ENCODE results near the gene ZNF580.

Gene ZNF580

GRCh38 chr19:55663846-55664536 is 23.2 kb downstream of the ZNF580 start:
- DNase-seq (ENCODE audit: low read depth), result no peak

GRCh38 chr19:55666343-55667005 is 25.7 kb downstream of the ZNF580 start:
- DNase-seq (ENCODE audit: low read depth), result no peak

DNA sequence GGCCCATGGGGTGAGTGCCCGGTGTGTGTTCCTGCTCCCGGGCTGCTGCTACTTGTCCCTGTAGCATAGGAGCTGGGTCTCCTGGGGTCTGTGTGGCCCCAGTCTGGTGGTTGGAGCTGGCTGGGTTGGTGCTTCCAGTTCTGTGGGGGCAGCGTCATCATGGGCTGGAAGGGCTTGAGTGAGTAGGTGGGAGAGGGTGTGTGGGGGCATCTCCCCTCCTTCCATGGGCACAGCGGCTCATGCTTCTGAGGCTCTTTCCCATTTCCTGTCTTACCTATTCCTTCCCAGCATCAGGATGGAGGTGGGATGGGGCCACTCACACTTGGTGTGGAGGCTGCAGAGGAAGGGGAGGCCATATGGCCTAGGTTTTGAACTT is 26.2 kb downstream of the ZNF580 start:
- no peak for DNase-seq (ENCODE audit: low read depth)

GRCh38 chr19:55667511-55667910 is 26.7 kb downstream of the ZNF580 start:
- no peak for DNase-seq (ENCODE audit: low read depth)

DNA sequence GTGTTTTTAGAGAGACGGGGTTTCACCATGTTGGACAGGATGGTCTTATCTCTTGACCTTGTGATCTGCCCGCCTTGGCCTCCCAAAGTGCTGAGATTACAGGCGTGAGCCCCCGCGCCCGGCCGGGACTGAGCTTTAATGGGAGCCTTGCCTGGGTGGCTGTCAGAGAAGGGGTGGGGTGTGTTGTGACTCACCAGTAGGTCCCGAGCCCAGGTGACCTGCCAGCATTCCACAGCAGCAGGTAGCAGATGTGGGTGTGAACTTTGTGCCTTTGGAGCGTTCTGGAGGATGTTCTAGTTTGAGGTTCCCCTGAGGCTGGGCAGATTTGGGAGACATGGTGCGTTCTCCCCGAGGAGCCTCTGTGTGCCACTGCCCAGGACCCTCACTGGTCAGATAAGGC is 27.2 kb downstream of the ZNF580 start:
- DNase-seq (ENCODE audit: low read depth), result no peak

DNA sequence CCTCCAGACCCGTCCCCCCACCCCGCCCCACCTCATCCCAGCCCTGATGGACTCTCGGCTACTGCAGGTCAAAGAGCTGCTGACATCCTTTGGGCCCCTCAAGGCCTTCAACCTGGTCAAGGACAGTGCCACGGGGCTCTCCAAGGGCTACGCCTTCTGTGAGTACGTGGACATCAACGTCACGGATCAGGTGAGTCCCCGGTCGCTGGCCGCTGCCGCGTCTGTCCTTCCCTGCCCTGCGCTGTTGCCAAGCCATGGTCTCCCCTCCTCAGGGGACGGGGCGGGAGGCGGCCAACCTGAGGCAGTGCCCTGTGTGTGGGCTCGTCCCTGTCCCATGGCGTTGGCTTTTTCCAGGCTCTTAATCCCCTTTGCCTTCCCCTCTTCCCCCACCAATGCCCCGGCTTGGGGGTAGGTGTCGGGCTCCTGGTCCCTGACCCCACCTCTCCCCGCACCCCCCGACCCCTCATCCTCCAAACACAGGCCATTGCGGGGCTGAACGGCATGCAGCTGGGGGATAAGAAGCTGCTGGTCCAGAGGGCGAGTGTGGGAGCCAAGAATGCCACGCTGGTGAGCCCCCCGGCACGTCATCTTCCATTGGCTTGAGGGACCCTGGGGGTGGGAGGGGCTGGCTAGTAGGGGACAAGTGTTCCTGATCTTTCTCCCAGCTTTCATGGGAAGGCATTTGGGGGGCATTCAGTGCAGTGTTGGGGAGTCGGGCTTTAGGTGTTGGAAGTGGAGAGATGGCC is 28.0 kb downstream of the ZNF580 start:
- no peak for DNase-seq (ENCODE audit: low read depth)

GRCh38 chr19:55669418-55670279 is 28.8 kb downstream of the ZNF580 start:
- DNase-seq (ENCODE audit: low read depth), result no peak

- no peak for DNase-seq (ENCODE audit: low read depth)
Measured at GRCh38 chr19:55670280-55671053, 29.7 kb downstream of the ZNF580 start.

DNA sequence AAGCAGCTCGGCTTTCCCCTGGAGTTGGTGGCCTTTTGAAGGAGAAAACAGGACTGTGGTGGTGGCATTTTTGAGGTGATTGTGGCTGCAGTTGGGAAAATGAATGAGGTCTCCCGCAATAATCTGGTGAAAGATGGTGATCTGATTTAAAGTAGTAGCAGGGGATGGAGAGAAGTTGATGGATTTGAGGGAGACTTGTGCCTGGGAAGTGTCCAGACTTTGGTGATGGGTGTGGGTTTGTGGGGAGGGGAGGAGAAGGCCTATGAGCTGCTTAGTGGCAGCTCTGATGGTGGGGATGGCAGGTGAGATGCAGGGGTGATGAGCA is 30.2 kb downstream of the ZNF580 start:
- DNase-seq (ENCODE audit: low read depth), result no peak

DNA sequence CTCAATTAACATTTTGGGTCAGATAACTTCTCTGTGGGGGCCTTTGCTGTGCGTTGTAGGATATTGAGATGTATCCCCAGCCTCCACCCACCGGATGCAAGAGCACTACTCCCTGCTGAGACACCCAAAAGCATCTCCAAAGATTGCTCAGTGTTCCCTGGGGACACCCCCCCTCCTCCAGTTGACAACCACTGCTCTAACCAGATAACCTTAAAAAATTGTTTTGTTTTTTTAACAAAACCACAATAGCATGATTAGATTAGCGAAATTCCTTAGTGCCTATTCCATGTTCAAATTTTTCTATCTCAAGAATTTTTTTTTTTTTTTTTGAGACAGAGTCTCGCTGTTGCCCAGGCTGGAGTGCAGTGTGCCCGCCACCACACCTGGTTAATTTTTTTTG is 31.6 kb downstream of the ZNF580 start:
- DNase-seq (ENCODE audit: low read depth), result no peak

DNA sequence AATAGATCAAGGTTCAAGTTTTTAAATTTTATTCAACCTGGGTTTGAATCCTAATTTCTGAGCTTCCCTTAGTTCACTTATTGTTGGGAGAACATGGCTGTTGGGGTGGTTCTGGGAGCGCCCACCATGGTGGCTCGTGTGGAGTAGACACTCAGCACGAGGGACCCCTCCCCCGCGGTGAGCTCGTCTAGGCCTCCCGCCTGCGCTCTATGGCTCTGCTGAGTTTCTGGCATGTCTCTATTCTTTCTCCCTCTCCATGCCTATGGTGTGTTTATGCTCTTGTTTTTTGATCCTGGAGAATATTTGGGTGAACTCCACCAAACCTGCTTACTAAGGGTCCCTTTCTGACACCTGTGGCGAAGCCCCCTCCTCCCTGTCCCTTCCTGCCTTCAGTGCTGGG is 32.7 kb downstream of the ZNF580 start:
- DNase-seq (ENCODE audit: low read depth), result no peak

DNA sequence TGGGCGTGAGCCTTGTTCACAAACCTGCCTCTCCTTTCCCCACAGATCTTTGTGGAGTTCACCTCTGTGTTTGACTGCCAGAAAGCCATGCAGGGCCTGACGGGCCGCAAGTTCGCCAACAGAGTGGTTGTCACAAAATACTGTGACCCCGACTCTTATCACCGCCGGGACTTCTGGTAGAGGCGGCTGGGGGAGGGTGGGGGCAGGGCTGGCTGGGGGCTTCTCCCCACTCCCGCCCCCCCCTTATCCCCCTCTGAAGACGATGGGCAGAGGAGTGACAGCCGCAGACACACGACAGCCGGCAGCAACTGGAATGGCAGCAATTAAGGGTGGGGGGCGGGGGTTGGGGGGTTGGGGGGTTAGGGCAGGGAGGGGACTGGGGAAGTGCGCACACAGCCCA is 33.1 kb downstream of the ZNF580 start:
- no peak for DNase-seq (ENCODE audit: low read depth)

GRCh38 chr19:55674459-55674840 is 33.6 kb downstream of the ZNF580 start:
- DNase-seq (ENCODE audit: low read depth), result no peak

DNA sequence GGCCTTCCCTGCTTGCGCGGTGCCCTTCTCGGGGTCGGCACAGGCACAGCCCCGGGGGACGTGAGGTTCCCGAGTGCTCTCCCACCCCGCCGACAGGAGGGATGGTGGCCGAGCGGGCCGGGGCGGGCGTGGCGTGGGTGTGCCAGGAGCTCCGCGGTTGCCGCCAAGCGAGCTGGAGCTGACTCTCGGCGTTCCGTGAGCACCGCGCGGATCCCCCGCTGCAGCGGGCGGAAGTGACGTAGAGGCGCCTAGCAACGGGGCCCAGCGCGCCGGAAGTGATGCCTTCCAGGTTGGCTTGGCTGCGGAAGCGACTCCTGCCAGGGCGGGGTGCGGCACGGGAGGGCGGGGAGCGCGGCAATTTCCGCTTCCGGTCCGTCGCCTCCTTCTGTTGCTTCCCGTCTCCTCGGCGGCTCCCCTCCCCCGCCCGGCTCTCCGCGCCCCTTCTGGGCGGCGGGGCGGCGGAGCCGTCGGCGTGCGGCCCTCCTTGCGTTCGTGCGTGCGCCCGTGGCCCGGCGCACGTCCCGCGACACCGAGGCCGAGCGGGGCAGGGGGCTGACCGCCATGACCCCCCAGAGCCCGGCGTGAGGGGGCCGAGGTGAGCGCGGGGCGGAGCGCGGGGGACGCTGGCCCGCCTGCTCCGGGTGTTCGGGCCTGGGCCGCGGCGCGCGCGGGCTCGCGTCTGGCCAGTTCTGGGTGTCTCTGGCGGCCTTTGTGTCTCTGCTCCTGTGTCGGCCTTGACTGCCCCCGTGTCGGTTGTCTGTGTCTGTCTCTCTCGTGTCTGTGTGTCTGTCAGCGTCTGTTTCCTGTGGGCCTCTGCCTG is 34.2 kb downstream of the ZNF580 start, which contains the start of gene EPN1:
EPN1 (plus strand) TSS at position 386 of the 820 bp plus-strand sequence. CDS start 3,402 bp downstream, outside the sequence.
- DNase-seq (ENCODE audit: low read depth), result peak; percentile 98

- no peak for DNase-seq (ENCODE audit: low read depth)
Measured at GRCh38 chr19:55675661-55676354, 35.0 kb downstream of the ZNF580 start.

GRCh38 chr19:55676383-55676782 is 35.6 kb downstream of the ZNF580 start:
- DNase-seq (ENCODE audit: low read depth), result no peak

DNA sequence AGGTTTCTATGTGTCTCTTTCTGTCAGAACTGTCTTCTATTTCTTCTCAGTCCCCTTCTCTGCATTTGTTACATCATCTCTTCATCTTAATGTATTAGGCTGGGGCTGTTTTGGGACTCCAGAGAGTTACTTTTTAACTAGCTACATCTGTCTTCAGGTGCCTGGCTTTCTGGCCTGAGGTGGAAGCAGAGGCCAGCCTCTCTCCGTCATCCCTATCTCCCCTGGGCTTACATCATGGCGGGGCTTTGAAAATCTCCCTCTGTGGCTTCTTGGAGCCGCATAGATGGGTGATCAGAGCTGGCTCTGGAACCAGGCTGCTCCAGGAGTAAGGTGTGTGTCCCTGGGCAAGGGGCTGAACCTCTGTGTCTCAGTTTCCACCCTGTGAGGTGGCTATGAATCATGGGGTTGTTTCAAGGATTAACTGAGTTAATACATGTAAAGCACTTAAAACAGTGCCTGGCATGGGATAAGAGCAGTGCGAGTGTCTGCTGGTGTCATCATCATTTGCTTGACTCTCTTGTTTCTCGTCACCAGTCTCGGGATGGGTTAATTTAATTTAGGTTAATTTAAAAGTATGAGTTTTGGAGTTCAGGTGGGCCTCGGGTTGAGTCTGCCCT is 36.2 kb downstream of the ZNF580 start:
- no peak for DNase-seq (ENCODE audit: low read depth)

DNA sequence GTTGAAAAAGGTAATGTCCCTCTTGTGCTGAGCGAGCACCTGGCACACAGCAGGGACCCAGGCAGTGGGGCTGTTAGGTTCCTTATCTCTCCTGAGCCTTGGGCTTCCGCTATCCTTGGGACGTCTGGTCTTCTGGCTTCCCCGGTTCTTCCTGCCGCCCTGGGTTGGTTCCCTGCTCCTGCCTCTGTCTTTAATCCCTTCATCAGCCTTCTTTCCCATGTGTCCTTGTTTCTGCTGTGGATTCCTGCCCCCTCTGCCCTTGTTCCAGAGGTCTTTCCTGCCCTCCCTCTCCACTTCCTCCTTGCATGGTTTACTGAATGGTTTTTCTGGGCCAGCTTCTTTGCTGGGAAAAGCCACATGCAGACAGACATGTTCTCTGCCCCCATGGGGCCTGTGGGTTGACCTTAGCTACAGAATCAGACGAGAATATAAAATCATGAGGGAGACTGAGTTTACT is 36.8 kb downstream of the ZNF580 start:
- no peak for DNase-seq (ENCODE audit: low read depth)

DNA sequence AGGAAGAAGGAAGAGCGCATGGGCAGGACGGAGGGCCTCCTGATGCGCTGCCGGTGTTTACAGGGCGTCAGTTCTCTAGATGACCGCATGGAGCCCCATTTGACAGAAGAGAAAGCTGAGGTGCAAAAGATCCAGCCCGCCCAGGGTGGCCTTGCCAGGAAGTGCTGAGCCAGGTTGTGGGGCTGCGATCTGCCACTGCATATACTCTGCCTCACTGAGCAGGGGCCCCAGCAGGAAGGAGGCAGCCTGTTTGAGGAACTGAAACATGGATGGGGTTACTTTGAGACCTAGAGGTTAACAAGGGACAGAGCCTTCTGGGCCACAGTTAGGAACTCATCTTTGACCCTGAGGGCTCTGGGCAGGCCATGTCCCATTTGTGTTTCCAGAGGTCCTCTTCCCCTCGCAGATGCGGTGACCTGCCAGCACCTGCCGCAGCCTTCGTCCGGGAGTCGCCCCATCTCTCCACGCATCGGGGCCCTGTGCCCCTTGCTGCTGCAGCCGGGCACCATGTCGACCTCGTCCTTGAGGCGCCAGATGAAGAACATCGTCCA is 37.4 kb downstream of the ZNF580 start:
- DNase-seq (ENCODE audit: low read depth), result no peak

Measured in activated T-cell treated with anti-CD3 and anti-CD28 coated beads for 48 hours (primary cell).